H1 (cell line): ENCODE data around the gene ADK. TPM values are rescaled to one million over a fixed set of nuclear protein-coding genes. Genes with fewer than 3 reads are reported as not detected.

Experiments used
- CTCF ChIA-PET: fragments of 300-600 bp; sonication (Branson Sonifier 250); formaldehyde crosslinking; loops from one replicate; lab custom pipeline; 2021; ENCODE audit not compliant: partially characterized antibody; lab: Charles Lee
- POLR2A ChIA-PET: fragments of 300-600 bp; sonication (Branson Sonifier 250); formaldehyde crosslinking; loops from one replicate; lab custom pipeline; 2021; ENCODE audit warnings: inconsistent platforms; ENCODE audit not compliant: partially characterized antibody; lab: Charles Lee
- DNase-seq, 2 experiments: peaks; one replicate each; pipeline versions ENCODE4 v3.0.0 to v3.0.0-alpha.2; 2010 to 2022; ENCODE audit warnings: low spot score in 2 of 2, low read depth in 1 of 2, mixed read lengths in 1 of 2
- FAIRE-seq: peaks from 2 replicates; lab custom pipeline; 2011; peaks lifted over from hg19 to GRCh38; lab: Jason Lieb, UNC
- H2AFZ ChIP-seq: 2 replicates; pipeline ENCODE4 v1.8.1; 2012; ENCODE audit warnings: low read length, inconsistent platforms
- H2AK5ac ChIP-seq: 2 replicates; pipeline ENCODE4 v1.6.1; 2013; ENCODE audit warnings: low read depth, low read length
- H2BK120ac ChIP-seq: replicated peaks from 2 replicates; pipeline ENCODE3; 2013; ENCODE audit warnings: low read depth, low read length, inconsistent platforms
- H2BK12ac ChIP-seq: 2 replicates; pipeline ENCODE4 v1.6.1; 2013; ENCODE audit warnings: low read depth, low read length
- H2BK15ac ChIP-seq: 2 replicates; pipeline ENCODE4 v1.6.1; 2013; ENCODE audit warnings: low read length
- H2BK20ac ChIP-seq: 2 replicates; pipeline ENCODE4 v1.6.1; 2013; ENCODE audit warnings: low read length
- H2BK5ac ChIP-seq: 2 replicates; pipeline ENCODE4 v1.6.1; 2013; ENCODE audit warnings: low read depth, low read length
- H3K14ac ChIP-seq: 2 replicates; pipeline ENCODE4 v1.6.1; 2013; ENCODE audit warnings: inconsistent platforms; ENCODE audit not compliant: insufficient read length
- H3K18ac ChIP-seq: 2 replicates; pipeline ENCODE4 v1.6.1; 2013; ENCODE audit warnings: low read length; ENCODE audit errors: extremely low read depth
- H3K23ac ChIP-seq: 2 replicates; pipeline ENCODE4 v1.6.1; 2013; ENCODE audit warnings: inconsistent platforms; ENCODE audit not compliant: insufficient read length
- H3K23me2 ChIP-seq: 2 replicates; pipeline ENCODE4 v1.6.1; 2013; ENCODE audit warnings: low read depth, low read length
- H3K27ac ChIP-seq: 2 replicates; pipeline ENCODE4 v1.6.1; 2011; ENCODE audit warnings: low read depth, low read length, inconsistent platforms
- H3K27me3 ChIP-seq, 4 experiments: replicated peaks in 1 of 4; 1 replicate in 1 of 4; 2 replicates in 3 of 4; pipeline versions ENCODE4 v1.6.1 to v1.8.1; 2011 to 2013; ENCODE audit warnings: low read length in 3 of 4, mild to moderate bottlenecking in 3 of 4, inconsistent platforms in 2 of 4, mixed read lengths in 2 of 4, moderate library complexity in 1 of 4; ENCODE audit not compliant: control insufficient read depth in 3 of 4, insufficient read depth in 3 of 4; ENCODE audit errors: extremely low read depth in 1 of 4
- H3K36me3 ChIP-seq, 4 experiments: 2 replicates each; pipeline versions ENCODE4 v1.6.1 to v1.8.1; 2011 to 2013; ENCODE audit warnings: mild to moderate bottlenecking in 4 of 4, low read length in 3 of 4, moderate library complexity in 2 of 4, control low read depth in 1 of 4, inconsistent platforms in 1 of 4; ENCODE audit not compliant: insufficient read depth in 4 of 4, control insufficient read depth in 2 of 4
- H3K4ac ChIP-seq: replicated peaks from 2 replicates; pipeline ENCODE3; 2013; ENCODE audit warnings: low read length, low read depth, mixed read lengths, inconsistent platforms; ENCODE audit not compliant: insufficient read length
- H3K4me1 ChIP-seq, 4 experiments: replicated peaks in 1 of 4; 1 replicate in 1 of 4; 2 replicates in 3 of 4; pipeline versions ENCODE4 v1.6.1 to v1.8.1; 2011 to 2013; ENCODE audit warnings: low read length in 3 of 4, inconsistent platforms in 2 of 4, mixed read lengths in 1 of 4; ENCODE audit not compliant: insufficient read depth in 4 of 4, control insufficient read depth in 3 of 4
- H3K4me2 ChIP-seq, 2 experiments: 2 replicates each; pipeline versions ENCODE4 v1.6.1 to v1.8.1; 2011 to 2013; ENCODE audit warnings: low read depth in 2 of 2, low read length in 2 of 2, control low read depth in 1 of 2, inconsistent platforms in 1 of 2, mild to moderate bottlenecking in 1 of 2; ENCODE audit not compliant: insufficient read depth in 1 of 2
- H3K4me3 ChIP-seq, 4 experiments: fragments of 200-600, 300-600 bp in 1 of 4; sonication (generic), shearing (Covaris generic), sonication (Bioruptor Twin) in 1 of 4; 2 replicates each; pipeline versions ENCODE4 v1.5.1 to v1.8.1; 2011 to 2016; ENCODE audit warnings: low read length in 4 of 4, low read depth in 3 of 4, control low read depth in 2 of 4, inconsistent platforms in 2 of 4, mild to moderate bottlenecking in 2 of 4, mixed read lengths in 1 of 4, moderate library complexity in 1 of 4; ENCODE audit not compliant: insufficient read depth in 2 of 4; ENCODE audit errors: extremely low read depth in 1 of 4
- H3K56ac ChIP-seq: replicated peaks from 2 replicates; pipeline ENCODE3; 2013; ENCODE audit warnings: low read depth, mild to moderate bottlenecking, mixed read lengths, low read length, inconsistent platforms; ENCODE audit not compliant: insufficient read length
- H3K79me1 ChIP-seq: 2 replicates; pipeline ENCODE4 v1.6.1; 2013; ENCODE audit warnings: low read depth, low read length, control low read depth
- H3K79me2 ChIP-seq, 2 experiments: 2 replicates each; pipeline versions ENCODE4 v1.6.1 to v1.8.1; 2012 to 2013; ENCODE audit warnings: low read length in 2 of 2, mild to moderate bottlenecking in 2 of 2, inconsistent platforms in 1 of 2; ENCODE audit not compliant: insufficient read depth in 2 of 2, control insufficient read depth in 1 of 2
- H3K9ac ChIP-seq, 4 experiments: replicated peaks in 1 of 4; 1 replicate in 1 of 4; 2 replicates in 3 of 4; pipeline versions ENCODE4 v1.6.1 to v1.8.1; 2011 to 2013; ENCODE audit warnings: low read depth in 3 of 4, low read length in 3 of 4, control low read depth in 2 of 4, mild to moderate bottlenecking in 2 of 4, moderate library complexity in 2 of 4, inconsistent platforms in 1 of 4; ENCODE audit errors: extremely low read depth in 1 of 4
- H3K9me3 ChIP-seq, 2 experiments: 2 replicates each; pipeline versions ENCODE4 v1.6.1 to v1.8.1; 2012 to 2013; ENCODE audit warnings: mild to moderate bottlenecking in 2 of 2, moderate library complexity in 2 of 2, control low read depth in 1 of 2, inconsistent platforms in 1 of 2, low read depth in 1 of 2, low read length in 1 of 2, mixed read lengths in 1 of 2; ENCODE audit not compliant: insufficient read depth in 2 of 2
- H4K20me1 ChIP-seq, 2 experiments: replicated peaks in 1 of 2; 2 replicates each; pipeline versions ENCODE3 to v1.8.1; 2011 to 2013; ENCODE audit warnings: inconsistent platforms in 2 of 2, low read length in 2 of 2, mild to moderate bottlenecking in 1 of 2; ENCODE audit not compliant: insufficient read depth in 2 of 2, control insufficient read depth in 1 of 2
- H4K5ac ChIP-seq: 2 replicates; pipeline ENCODE4 v1.6.1; 2013; ENCODE audit warnings: low read length, low read depth, mixed read lengths, inconsistent platforms; ENCODE audit not compliant: insufficient read length
- H4K8ac ChIP-seq: 2 replicates; pipeline ENCODE4 v1.8.0; 2013; ENCODE audit warnings: mild to moderate bottlenecking, moderate library complexity, low read length, inconsistent platforms; ENCODE audit not compliant: insufficient read depth; ENCODE audit errors: extremely low read depth
- H4K91ac ChIP-seq: replicated peaks from 2 replicates; pipeline ENCODE3; 2013; ENCODE audit warnings: low read length, mixed read lengths, inconsistent platforms; ENCODE audit not compliant: insufficient read length
- CTCF ChIP-seq, 3 experiments: IDR thresholded peaks; 1 replicate in 2 of 3; 2 replicates in 1 of 3; pipeline versions ENCODE4 v1.5.1 to v1.6.1; 2011; ENCODE audit warnings: low read length in 3 of 3, mild to moderate bottlenecking in 3 of 3, inconsistent platforms in 2 of 3, low read depth in 1 of 3, moderate library complexity in 1 of 3; ENCODE audit not compliant: insufficient read depth in 1 of 3; ENCODE audit errors: control extremely low read depth in 1 of 3
- E2F6 ChIP-seq: IDR thresholded peaks from 2 replicates; pipeline ENCODE4 v1.6.1; 2012; ENCODE audit warnings: inconsistent platforms
- GABPA ChIP-seq: IDR thresholded peaks from 2 replicates; pipeline ENCODE4 v1.6.1; 2011; ENCODE audit warnings: mild to moderate bottlenecking, low read length, moderate library complexity, borderline replicate concordance; ENCODE audit not compliant: insufficient read depth
- KDM5A ChIP-seq: fragments of 200-600 bp; IDR thresholded peaks from 2 replicates; pipeline ENCODE4 v1.7.1; 2012; ENCODE audit warnings: mild to moderate bottlenecking, low read length, inconsistent platforms, mixed read lengths
- POLR2A ChIP-seq, 2 experiments: IDR thresholded peaks; 1 replicate in 1 of 2; 2 replicates in 1 of 2; pipeline ENCODE4 v1.6.1; 2011; ENCODE audit warnings: low read depth in 2 of 2, low read length in 2 of 2, mild to moderate bottlenecking in 2 of 2; ENCODE audit errors: control extremely low read depth in 1 of 2
- RFX5 ChIP-seq: IDR thresholded peaks from 2 replicates; pipeline ENCODE4 v1.6.1; 2011; ENCODE audit warnings: low read depth, low read length, improper control_type of control experiment, borderline replicate concordance
- SAP30 ChIP-seq: fragments of 300-600 bp; sonication (generic); IDR thresholded peaks from 2 replicates; pipeline ENCODE4 v1.7.1; 2012; ENCODE audit warnings: low read length, moderate library complexity, mild to moderate bottlenecking, inconsistent platforms; ENCODE audit not compliant: insufficient read depth, insufficient replicate concordance
- YY1 ChIP-seq: IDR thresholded peaks from 2 replicates; pipeline ENCODE4 v1.6.1; 2011; ENCODE audit warnings: low read depth, mild to moderate bottlenecking, low read length
- WGBS, 2 experiments: shearing (Covaris generic) in 1 of 2; methylation state at CpG; one replicate each; pipeline versions ENCODE4 v1.1.6 to v1.1.7; 2013 to 2015; ENCODE audit warnings: low lambda C conversion rate in 2 of 2, mixed read lengths in 2 of 2, inconsistent platforms in 1 of 2, low coverage in 1 of 2, missing lambda C conversion rate in 1 of 2; ENCODE audit not compliant: insufficient replicate concordance in 2 of 2, insufficient coverage in 1 of 2, insufficient read length in 1 of 2; ENCODE audit errors: extremely low coverage in 1 of 2, missing lambda C conversion rate in 1 of 2; 5-methylcytosine and 5-hydroxymethylcytosine counted together
- polyA plus RNA-seq, 7 experiments: library from polyadenylated mRNA; depleted of rRNA in 3 of 7; stranded (reverse) in 5 of 7; unstranded in 2 of 7; fragments of >200 nt in 5 of 7; fragments of 200-250 nt in 2 of 7; gene quantifications; 1 replicate in 5 of 7; 2 replicates in 1 of 7; 4 replicates in 1 of 7; pipeline versions ENCODE4 v1.2.1 to v1.2.3, GENCODE V29; 2011 to 2013; ENCODE audit warnings: missing spikeins in 2 of 7, mixed read lengths in 2 of 7
- total RNA-seq: library from RNA; stranded (reverse); fragmentation: NEBNext Ultra II Directional; extraction: Animal tissue kit (Norgen Biotek cat#: 25700); gene quantifications from 2 replicates; pipeline ENCODE4 v1.2.1, GENCODE V29; 2021

Gene ADK
- total and polyA plus RNA-seq, 2 of the 8 experiments (the other 6 are each of a cell fraction or from before 2014, with no cell fraction given) = 12.3 to 42.4 TPM

DNA sequence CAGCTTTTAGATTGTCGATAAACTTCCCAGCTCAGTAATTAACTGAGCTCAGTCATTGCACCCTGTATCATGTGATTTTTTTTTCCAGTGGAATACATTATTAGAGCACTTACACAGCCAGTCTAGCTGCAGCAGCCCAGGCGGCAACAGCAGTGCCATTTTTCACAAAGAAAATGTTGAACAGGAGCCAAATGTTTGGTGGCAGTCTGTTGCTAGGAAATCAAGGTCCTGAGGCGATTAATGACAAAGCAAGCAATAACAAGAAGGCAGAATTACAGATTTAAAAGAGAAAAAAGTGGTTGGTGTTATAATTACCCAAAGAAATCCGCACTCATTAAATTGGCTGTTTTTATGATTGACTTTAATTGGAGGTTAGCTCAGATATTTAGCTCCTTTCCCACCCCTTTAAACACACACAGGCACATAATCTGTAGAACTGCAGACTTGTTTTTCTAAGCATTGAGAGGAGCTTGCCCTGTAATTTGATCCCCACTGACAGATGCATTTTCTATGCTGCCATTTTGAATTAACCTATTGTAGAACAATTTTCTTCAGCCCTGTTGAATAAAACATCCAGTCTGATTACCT lies 267.4 kb downstream of the ADK start:
- no peak overlapping the region for H2BK120ac ChIP-seq
- no peak overlapping the region for H2BK20ac ChIP-seq
- no peak overlapping the region for H2AK5ac ChIP-seq
- no peak overlapping the region for H2BK5ac ChIP-seq
- H3K4me3 ChIP-seq = peak overlapping the region in 1 of 4 experiments; percentile 16; a peak in 1 of 8 replicates
- no peak overlapping the region for H3K4ac ChIP-seq
- no peak overlapping the region for H4K91ac ChIP-seq
- H3K23ac ChIP-seq = no peak overlapping the region
- no peak overlapping the region for H2BK15ac ChIP-seq
- H3K14ac ChIP-seq = no peak overlapping the region
- H3K4me1 ChIP-seq = peaks cover 0 to 16% (median 6%) of the 10 kb centered on the region in 4 experiments; a peak in 5 of 7 replicates
- no peaks in the 10 kb centered on the region for H3K27me3 ChIP-seq
- H4K20me1 ChIP-seq = no peaks in the 10 kb centered on the region
- no peaks in the 10 kb centered on the region for H3K36me3 ChIP-seq
- H3K23me2 ChIP-seq = no peaks in the 10 kb centered on the region; the same call in 1 of the 2 replicates
- H3K18ac ChIP-seq = no peak overlapping the region
- no peaks in the 10 kb centered on the region for H3K79me2 ChIP-seq
- POLR2A ChIA-PET = interaction anchor here (0.9 kb wide), 1 partner anchor 248 kb away, joined by 3 read pairs; no protein-coding TSS in a partner anchor
- no peaks in the 10 kb centered on the region for H3K79me1 ChIP-seq
- no peak overlapping the region for H3K56ac ChIP-seq
- H3K4me2 ChIP-seq = peak overlapping the region in 1 of 2 experiments; percentile 41; a peak in 1 of 4 replicates
- H2AFZ ChIP-seq = no peak overlapping the region
- H2BK12ac ChIP-seq = no peak overlapping the region
- 53% methylated on average over 4 of the region's 4 CpGs; no CpG with 5 or more reads in 1 of the 2 experiments for WGBS, 2 experiments
- no peak overlapping the region; the same call in 1 of the 2 replicates for H4K8ac ChIP-seq
- CTCF ChIA-PET = interaction anchor here (2.4 to 3.8 kb wide), 2 partner anchors 10 to 13 kb away, joined by 9 to 27 read pairs; no protein-coding TSS in a partner anchor
- H3K27ac ChIP-seq = peak overlapping the region; percentile 62; the same call in 1 of the 2 replicates
- H4K5ac ChIP-seq = peak overlapping the region; percentile 29
- FAIRE-seq (no peak), DNase-seq (no peak)
- H3K9me3 ChIP-seq = 0 out of 4 replicates have a peak, but pooled peaks cover 0 to under 1% of the 10 kb centered on the region in 2 experiments
- H3K9ac ChIP-seq = peak overlapping the region in 1 of 4 experiments; percentile 33; a peak in 2 of 7 replicates
- TF ChIP-seq GABPA (no peak), SAP30 (no peak), KDM5A (no peak), CTCF (IDR thresholded peaks at IDR 0.05; ENCODE audit: control extremely low read depth in 1 of 3, insufficient read depth in 1 of 3, low read depth in 1 of 3, low read length in 3 of 3) (no peak), E2F6 (no peak), POLR2A (IDR thresholded peaks at IDR 0.05; ENCODE audit: control extremely low read depth in 1 of 2, low read depth in 2 of 2, low read length in 2 of 2) (0 out of 3 replicates have a peak, but pooled peaks of 1 of the 2 experiments have one; percentile 21), YY1 (peak; percentile 69; the same call in 1 of the 2 replicates), RFX5 (no peak)
